WTC11 (cell line): ENCODE data around the gene RHOT1.

Experiments used
- ATF6 ChIP-seq: sonication (generic); formaldehyde crosslinking; IDR thresholded peaks from 2 replicates; pipeline ENCODE4 v1.8.1; 2023; ENCODE audit warnings: mild to moderate bottlenecking, missing genetic modification reagents
- CREB1 ChIP-seq: sonication (generic); formaldehyde crosslinking; IDR thresholded peaks from 2 replicates; pipeline ENCODE4 v1.8.0; 2023; ENCODE audit warnings: mild to moderate bottlenecking, missing genetic modification reagents
- CTCF ChIP-seq: fragments of 200-600 bp; IDR thresholded peaks from 2 replicates; pipeline ENCODE4 v1.8.0; 2022; ENCODE audit warnings: antibody characterized with exemption
- ELF4 ChIP-seq: sonication (generic); formaldehyde crosslinking; IDR thresholded peaks from 2 replicates; pipeline ENCODE4 v1.8.1; 2022; ENCODE audit warnings: low read depth, mild to moderate bottlenecking, moderate library complexity, missing genetic modification reagents
- GTF2I ChIP-seq: fragments of 250-450 bp; sonication (Bioruptor Pico); conservative IDR thresholded peaks from 2 replicates; pipeline ENCODE4 v1.4.0; 2021; ENCODE audit warnings: mild to moderate bottlenecking
- PRDM15 ChIP-seq: sonication (generic); formaldehyde crosslinking; IDR thresholded peaks from 2 replicates; pipeline ENCODE4 v1.8.0; 2022; ENCODE audit warnings: missing genetic modification reagents
- SOX15 ChIP-seq: fragments of 250-450 bp; sonication (Bioruptor Pico); IDR thresholded peaks from 2 replicates; pipeline ENCODE4 v1.9.0; 2021; ENCODE audit warnings: mild to moderate bottlenecking
- TF ChIP-seq, protein P1 (sequence below): sonication (generic); formaldehyde crosslinking; IDR thresholded peaks from 2 replicates; pipeline ENCODE4 v1.8.0; 2022; ENCODE audit warnings: mild to moderate bottlenecking, missing genetic modification reagents
- TF ChIP-seq, protein P2 (sequence below): fragments of 250-450 bp; sonication (Bioruptor Pico); IDR thresholded peaks from 2 replicates; pipeline ENCODE4 v1.9.0; 2021; ENCODE audit warnings: mild to moderate bottlenecking, borderline replicate concordance
- TF ChIP-seq, protein P3 (sequence below): sonication (generic); formaldehyde crosslinking; IDR thresholded peaks from 2 replicates; pipeline ENCODE4 v1.8.0; 2023; ENCODE audit warnings: mild to moderate bottlenecking, missing genetic modification reagents

GRCh38 chr17:32261936-32262510 lies 119.7 kb downstream of the RHOT1 start:
- TF ChIP-seq, protein P1, sequence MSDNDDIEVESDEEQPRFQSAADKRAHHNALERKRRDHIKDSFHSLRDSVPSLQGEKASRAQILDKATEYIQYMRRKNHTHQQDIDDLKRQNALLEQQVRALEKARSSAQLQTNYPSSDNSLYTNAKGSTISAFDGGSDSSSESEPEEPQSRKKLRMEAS, result no peak
- TF ChIP-seq ATF6 (CRISPR knock-in tag) (no peak), GTF2I (CRISPR knock-in tag) (no peak), CTCF (no peak), SOX15 (no peak), ELF4 (no peak), PRDM15 (CRISPR knock-in tag) (no peak), CREB1 (CRISPR knock-in tag) (no peak)
- TF ChIP-seq, protein P2, sequence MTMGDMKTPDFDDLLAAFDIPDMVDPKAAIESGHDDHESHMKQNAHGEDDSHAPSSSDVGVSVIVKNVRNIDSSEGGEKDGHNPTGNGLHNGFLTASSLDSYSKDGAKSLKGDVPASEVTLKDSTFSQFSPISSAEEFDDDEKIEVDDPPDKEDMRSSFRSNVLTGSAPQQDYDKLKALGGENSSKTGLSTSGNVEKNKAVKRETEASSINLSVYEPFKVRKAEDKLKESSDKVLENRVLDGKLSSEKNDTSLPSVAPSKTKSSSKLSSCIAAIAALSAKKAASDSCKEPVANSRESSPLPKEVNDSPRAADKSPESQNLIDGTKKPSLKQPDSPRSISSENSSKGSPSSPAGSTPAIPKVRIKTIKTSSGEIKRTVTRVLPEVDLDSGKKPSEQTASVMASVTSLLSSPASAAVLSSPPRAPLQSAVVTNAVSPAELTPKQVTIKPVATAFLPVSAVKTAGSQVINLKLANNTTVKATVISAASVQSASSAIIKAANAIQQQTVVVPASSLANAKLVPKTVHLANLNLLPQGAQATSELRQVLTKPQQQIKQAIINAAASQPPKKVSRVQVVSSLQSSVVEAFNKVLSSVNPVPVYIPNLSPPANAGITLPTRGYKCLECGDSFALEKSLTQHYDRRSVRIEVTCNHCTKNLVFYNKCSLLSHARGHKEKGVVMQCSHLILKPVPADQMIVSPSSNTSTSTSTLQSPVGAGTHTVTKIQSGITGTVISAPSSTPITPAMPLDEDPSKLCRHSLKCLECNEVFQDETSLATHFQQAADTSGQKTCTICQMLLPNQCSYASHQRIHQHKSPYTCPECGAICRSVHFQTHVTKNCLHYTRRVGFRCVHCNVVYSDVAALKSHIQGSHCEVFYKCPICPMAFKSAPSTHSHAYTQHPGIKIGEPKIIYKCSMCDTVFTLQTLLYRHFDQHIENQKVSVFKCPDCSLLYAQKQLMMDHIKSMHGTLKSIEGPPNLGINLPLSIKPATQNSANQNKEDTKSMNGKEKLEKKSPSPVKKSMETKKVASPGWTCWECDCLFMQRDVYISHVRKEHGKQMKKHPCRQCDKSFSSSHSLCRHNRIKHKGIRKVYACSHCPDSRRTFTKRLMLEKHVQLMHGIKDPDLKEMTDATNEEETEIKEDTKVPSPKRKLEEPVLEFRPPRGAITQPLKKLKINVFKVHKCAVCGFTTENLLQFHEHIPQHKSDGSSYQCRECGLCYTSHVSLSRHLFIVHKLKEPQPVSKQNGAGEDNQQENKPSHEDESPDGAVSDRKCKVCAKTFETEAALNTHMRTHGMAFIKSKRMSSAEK (CRISPR knock-in tag), result no peak
- TF ChIP-seq, protein P3, sequence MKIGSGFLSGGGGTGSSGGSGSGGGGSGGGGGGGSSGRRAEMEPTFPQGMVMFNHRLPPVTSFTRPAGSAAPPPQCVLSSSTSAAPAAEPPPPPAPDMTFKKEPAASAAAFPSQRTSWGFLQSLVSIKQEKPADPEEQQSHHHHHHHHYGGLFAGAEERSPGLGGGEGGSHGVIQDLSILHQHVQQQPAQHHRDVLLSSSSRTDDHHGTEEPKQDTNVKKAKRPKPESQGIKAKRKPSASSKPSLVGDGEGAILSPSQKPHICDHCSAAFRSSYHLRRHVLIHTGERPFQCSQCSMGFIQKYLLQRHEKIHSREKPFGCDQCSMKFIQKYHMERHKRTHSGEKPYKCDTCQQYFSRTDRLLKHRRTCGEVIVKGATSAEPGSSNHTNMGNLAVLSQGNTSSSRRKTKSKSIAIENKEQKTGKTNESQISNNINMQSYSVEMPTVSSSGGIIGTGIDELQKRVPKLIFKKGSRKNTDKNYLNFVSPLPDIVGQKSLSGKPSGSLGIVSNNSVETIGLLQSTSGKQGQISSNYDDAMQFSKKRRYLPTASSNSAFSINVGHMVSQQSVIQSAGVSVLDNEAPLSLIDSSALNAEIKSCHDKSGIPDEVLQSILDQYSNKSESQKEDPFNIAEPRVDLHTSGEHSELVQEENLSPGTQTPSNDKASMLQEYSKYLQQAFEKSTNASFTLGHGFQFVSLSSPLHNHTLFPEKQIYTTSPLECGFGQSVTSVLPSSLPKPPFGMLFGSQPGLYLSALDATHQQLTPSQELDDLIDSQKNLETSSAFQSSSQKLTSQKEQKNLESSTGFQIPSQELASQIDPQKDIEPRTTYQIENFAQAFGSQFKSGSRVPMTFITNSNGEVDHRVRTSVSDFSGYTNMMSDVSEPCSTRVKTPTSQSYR, result no peak
